ENCODE measurements around the gene CDHR3. TPM values are rescaled to one million over a fixed set of nuclear protein-coding genes. Genes with fewer than 3 reads are reported as not detected.

Gene CDHR3
- total RNA-seq, 6 experiments from 2014 or later: 1.9 to 2.7 (median 2.3) TPM

GRCh38 chr7:106064316-106064715 lies 101.3 kb downstream of the CDHR3 start:
- Mint-ChIP-seq H3K27ac (peak overlapping the region; percentile 87; the same call in 1 of the 2 replicates), H3K4me3 (no peak overlapping the region), H3K4me1 (ENCODE audit: low read depth) (peaks cover 32% of the 10 kb centered on the region), H3K27me3 (ENCODE audit: insufficient read depth) (peaks cover 2% of the 10 kb centered on the region; the same call in 1 of the 2 replicates), H3K36me3 (ENCODE audit: low read depth) (no peaks in the 10 kb centered on the region), H3K9me3 (no peaks in the 10 kb centered on the region; the same call in 1 of the 2 replicates)
- TF ChIP-seq, protein P1, sequence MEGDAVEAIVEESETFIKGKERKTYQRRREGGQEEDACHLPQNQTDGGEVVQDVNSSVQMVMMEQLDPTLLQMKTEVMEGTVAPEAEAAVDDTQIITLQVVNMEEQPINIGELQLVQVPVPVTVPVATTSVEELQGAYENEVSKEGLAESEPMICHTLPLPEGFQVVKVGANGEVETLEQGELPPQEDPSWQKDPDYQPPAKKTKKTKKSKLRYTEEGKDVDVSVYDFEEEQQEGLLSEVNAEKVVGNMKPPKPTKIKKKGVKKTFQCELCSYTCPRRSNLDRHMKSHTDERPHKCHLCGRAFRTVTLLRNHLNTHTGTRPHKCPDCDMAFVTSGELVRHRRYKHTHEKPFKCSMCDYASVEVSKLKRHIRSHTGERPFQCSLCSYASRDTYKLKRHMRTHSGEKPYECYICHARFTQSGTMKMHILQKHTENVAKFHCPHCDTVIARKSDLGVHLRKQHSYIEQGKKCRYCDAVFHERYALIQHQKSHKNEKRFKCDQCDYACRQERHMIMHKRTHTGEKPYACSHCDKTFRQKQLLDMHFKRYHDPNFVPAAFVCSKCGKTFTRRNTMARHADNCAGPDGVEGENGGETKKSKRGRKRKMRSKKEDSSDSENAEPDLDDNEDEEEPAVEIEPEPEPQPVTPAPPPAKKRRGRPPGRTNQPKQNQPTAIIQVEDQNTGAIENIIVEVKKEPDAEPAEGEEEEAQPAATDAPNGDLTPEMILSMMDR (IDR thresholded peaks at IDR 0.05): no peak
- DNase-seq: no peak

DNA sequence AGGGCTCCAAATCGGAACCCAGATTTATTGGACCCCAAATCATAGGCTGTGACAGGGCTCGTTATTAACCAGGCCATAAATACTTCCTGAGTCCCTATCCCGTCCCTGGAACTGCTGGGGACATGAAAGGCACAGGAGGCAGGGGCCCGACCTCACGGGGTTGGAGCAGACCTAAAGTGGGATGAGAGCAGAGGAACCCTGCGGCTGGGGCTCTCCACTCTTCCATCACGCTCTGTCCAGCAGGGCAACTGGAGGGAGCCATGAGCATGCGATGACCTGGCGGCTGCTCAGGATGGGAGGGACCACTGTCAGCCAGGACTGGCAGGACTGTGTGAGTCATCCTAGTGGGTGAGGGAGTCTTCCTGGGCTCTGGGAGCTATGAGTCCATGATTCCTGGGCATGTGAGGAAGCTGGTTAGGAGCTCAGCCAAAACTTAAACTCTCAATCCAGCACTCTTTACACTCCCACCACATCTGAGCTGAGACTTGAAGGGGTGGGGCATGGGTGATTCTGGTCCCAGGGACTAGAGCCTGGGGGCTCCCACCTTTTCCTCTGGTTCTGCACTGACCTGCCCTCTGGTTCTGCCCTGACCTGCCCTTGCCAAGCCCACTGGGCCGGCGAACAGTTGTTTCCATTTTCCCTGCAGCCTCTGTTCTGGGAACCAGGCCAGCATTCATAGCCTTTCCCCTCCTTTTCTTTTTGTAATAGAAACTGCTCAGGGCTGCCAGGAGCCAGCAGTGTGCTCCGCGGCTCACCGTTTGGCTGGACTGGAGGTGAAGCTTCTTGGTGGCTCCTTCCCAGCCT lies 101.9 kb downstream of the CDHR3 start:
- H3K36me3 Mint-ChIP-seq (ENCODE audit: low read depth): no peaks in the 10 kb centered on the region
- peak overlapping the region; percentile 85 for H3K4me3 Mint-ChIP-seq
- H3K27me3 Mint-ChIP-seq (ENCODE audit: insufficient read depth): no peaks in the 10 kb centered on the region; the same call in 1 of the 2 replicates
- TF ChIP-seq, protein P1 (IDR thresholded peaks at IDR 0.05): no peak; the same call in 1 of the 2 replicates
- peak; percentile 96 for DNase-seq
- H3K9me3 Mint-ChIP-seq: no peaks in the 10 kb centered on the region; the same call in 1 of the 2 replicates
- H3K4me1 Mint-ChIP-seq (ENCODE audit: low read depth): peaks cover 32% of the 10 kb centered on the region
- H3K27ac Mint-ChIP-seq: peak overlapping the region; percentile 87

- Mint-ChIP-seq H3K36me3 (ENCODE audit: low read depth) (no peaks in the 10 kb centered on the region), H3K27ac (peak overlapping the region; percentile 87), H3K4me3 (peak overlapping the region; percentile 85), H3K9me3 (no peaks in the 10 kb centered on the region; the same call in 1 of the 2 replicates), H3K4me1 (ENCODE audit: low read depth) (peaks cover 32% of the 10 kb centered on the region), H3K27me3 (ENCODE audit: insufficient read depth) (no peaks in the 10 kb centered on the region; the same call in 1 of the 2 replicates)
- DNase-seq: no peak
- TF ChIP-seq, protein P1 (IDR thresholded peaks at IDR 0.05): no peak
Measured at GRCh38 chr7:106065575-106066500, 102.8 kb downstream of the CDHR3 start.

DNA sequence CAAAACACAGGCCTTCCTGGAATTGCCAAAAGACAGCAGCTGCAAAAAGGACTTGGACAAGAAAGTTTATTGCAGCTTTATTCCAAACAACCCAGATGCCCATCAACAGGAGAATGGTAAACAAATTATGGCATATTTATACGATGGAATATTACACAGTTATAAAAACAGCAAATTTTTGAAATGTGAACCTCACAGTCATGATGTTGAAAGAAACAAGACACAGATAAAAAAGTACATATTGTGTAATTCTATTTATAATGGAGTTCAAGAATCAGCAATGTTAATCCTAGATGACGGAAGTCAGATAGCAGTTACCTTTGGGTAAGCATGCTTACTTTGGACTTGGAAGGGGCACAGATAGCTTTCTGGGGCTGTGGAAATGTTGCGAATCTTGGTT lies 104.6 kb downstream of the CDHR3 start:
- TF ChIP-seq, protein P1 (IDR thresholded peaks at IDR 0.05): no peak
- Mint-ChIP-seq H3K27ac (no peak overlapping the region), H3K4me1 (ENCODE audit: low read depth) (peaks cover 26% of the 10 kb centered on the region), H3K4me3 (no peak overlapping the region), H3K27me3 (ENCODE audit: insufficient read depth) (no peaks in the 10 kb centered on the region; the same call in 1 of the 2 replicates), H3K36me3 (ENCODE audit: low read depth) (no peaks in the 10 kb centered on the region), H3K9me3 (no peaks in the 10 kb centered on the region)
- DNase-seq: no peak

GRCh38 chr7:106068538-106068961 lies 105.5 kb downstream of the CDHR3 start:
- no peak for DNase-seq
- Mint-ChIP-seq H3K27ac (no peak overlapping the region), H3K9me3 (no peaks in the 10 kb centered on the region), H3K27me3 (ENCODE audit: insufficient read depth) (no peaks in the 10 kb centered on the region; the same call in 1 of the 2 replicates), H3K4me3 (no peak overlapping the region), H3K4me1 (ENCODE audit: low read depth) (peaks cover 26% of the 10 kb centered on the region), H3K36me3 (ENCODE audit: low read depth) (no peaks in the 10 kb centered on the region)
- TF ChIP-seq, protein P1 (IDR thresholded peaks at IDR 0.05): no peak
